ENCODE results near the gene SESN3. TPM values are rescaled to one million over a fixed set of nuclear protein-coding genes. Genes with fewer than 3 reads are reported as not detected.
"Not testable (repeated sequence)": the region's sequence is repeated elsewhere in the genome, so short reads cannot be mapped to it uniquely, and the experiment has no call there.

Gene SESN3
- total RNA-seq, 1 donor from 2014 or later: 12.4 TPM

DNA sequence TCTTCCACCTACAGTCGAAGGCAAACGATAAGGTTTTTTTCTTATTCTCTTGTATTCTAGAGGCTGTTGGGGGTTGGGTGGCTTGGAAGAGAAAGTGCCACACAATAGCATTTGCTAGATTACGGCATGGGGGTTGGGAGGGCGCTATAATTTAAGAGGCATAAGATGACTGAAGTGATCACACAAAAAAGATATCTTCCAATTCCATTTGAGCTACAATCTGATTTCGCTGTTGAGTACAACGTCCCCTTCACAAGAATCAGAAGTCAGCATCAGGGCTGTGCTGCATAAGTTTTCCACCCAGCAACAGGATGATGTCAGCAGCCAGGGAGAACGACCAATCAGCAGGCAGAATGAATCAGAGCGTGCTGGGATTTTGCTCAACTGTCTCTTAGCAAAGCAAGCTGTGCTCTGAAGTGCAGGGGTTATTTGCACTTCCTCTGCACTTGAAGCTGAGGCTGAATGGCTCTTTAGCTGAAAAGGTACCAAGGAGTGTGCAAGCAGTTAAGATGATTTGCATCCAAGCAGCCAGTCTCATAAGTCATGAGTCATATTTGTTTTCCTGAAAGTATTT lies 23.2 kb upstream of the SESN3 start:
- Histone ChIP-seq H3K27me3 (ENCODE audit: control insufficient read depth, insufficient read depth, low read length) (no peaks in the 10 kb centered on the region), H3K4me3 (ENCODE audit: low read depth, low read length) (peak overlapping the region; percentile 17), H3K36me3 (ENCODE audit: control insufficient read depth, insufficient read depth, low read length) (no peaks in the 10 kb centered on the region)
- FAIRE-seq: peak; percentile 97
- DNase-seq (ENCODE audit: low read depth): peak; percentile 96
- TF ChIP-seq, protein P1, sequence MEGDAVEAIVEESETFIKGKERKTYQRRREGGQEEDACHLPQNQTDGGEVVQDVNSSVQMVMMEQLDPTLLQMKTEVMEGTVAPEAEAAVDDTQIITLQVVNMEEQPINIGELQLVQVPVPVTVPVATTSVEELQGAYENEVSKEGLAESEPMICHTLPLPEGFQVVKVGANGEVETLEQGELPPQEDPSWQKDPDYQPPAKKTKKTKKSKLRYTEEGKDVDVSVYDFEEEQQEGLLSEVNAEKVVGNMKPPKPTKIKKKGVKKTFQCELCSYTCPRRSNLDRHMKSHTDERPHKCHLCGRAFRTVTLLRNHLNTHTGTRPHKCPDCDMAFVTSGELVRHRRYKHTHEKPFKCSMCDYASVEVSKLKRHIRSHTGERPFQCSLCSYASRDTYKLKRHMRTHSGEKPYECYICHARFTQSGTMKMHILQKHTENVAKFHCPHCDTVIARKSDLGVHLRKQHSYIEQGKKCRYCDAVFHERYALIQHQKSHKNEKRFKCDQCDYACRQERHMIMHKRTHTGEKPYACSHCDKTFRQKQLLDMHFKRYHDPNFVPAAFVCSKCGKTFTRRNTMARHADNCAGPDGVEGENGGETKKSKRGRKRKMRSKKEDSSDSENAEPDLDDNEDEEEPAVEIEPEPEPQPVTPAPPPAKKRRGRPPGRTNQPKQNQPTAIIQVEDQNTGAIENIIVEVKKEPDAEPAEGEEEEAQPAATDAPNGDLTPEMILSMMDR (IDR thresholded peaks at IDR 0.05; ENCODE audit: insufficient read depth, low read length, severe bottlenecking): no peak

DNA sequence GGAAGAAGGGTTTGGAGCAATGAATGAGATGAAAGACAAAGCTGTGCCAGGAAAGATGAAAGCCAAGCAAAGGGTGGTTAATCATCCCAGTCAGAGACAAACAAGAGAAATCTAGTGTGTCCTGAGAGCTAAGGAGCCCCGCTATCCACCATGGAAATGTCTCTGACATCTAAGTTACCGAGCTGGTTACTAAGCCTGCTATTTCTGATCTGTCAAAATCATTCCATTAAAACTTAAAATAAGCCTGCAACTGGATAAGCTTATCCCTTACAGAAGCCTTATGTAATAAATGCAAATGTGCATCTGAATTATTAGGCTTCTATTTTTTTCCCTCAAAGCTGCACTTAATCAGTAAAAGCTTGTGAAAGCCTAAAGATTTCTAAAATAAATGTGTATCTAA lies 22.1 kb upstream of the SESN3 start:
- no peaks in the 10 kb centered on the region for H3K27me3 ChIP-seq (ENCODE audit: control insufficient read depth, insufficient read depth, low read length)
- TF ChIP-seq, protein P1 (IDR thresholded peaks at IDR 0.05; ENCODE audit: insufficient read depth, low read length, severe bottlenecking): no peak
- H3K36me3 ChIP-seq (ENCODE audit: control insufficient read depth, insufficient read depth, low read length): no peaks in the 10 kb centered on the region
- no peak overlapping the region for H3K4me3 ChIP-seq (ENCODE audit: low read depth, low read length)
- DNase-seq (ENCODE audit: low read depth) (no peak), FAIRE-seq (no peak)

DNA sequence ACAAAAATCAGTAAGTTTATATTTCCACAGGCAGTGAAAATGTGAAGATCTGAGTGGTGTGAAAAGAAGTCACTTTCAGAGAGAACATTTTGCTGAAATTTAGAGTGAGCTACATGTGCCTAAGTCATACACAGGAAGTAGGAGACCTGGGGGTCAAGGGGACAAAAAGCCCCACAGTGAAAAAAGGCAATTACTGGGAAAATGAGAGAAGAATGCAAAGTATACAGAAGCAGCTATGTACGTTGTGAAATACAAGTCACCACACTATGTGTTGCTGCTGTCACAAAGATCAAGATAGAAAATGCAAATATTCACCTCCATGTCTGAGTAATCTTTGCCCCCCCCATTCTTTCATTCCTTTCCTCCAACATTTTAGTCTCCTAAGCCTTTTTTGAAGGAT lies 21.6 kb upstream of the SESN3 start:
- no peaks in the 10 kb centered on the region for H3K27me3 ChIP-seq (ENCODE audit: control insufficient read depth, insufficient read depth, low read length)
- no peaks in the 10 kb centered on the region for H3K36me3 ChIP-seq (ENCODE audit: control insufficient read depth, insufficient read depth, low read length)
- no peak overlapping the region for H3K4me3 ChIP-seq (ENCODE audit: low read depth, low read length)
- FAIRE-seq: no peak
- no peak for DNase-seq (ENCODE audit: low read depth)
- TF ChIP-seq, protein P1 (IDR thresholded peaks at IDR 0.05; ENCODE audit: insufficient read depth, low read length, severe bottlenecking): no peak

DNA sequence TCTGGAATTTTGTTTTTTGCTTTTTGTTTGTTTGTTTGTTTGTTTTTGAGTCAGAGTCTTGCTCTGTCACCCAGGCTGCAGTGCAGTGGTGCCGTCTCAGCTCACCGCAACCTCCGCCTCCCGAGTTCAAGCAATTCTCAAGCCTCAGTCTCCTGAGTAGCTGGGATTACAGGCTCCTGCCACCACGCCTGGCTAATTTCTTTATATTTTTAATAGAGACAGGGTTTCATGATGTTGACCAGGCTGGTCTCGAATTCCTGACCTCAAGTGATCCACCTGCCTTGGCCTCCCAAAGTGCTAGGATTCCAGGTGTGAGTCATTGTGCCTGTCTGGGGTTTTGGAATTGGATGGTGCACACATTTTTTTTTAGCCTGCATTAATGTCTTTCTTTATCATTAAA lies 20.9 kb upstream of the SESN3 start:
- H3K27me3 ChIP-seq (ENCODE audit: control insufficient read depth, insufficient read depth, low read length); DNase-seq (ENCODE audit: low read depth); FAIRE-seq; H3K36me3 ChIP-seq (ENCODE audit: control insufficient read depth, insufficient read depth, low read length); H3K4me3 ChIP-seq (ENCODE audit: low read depth, low read length): not testable (repeated sequence)

DNA sequence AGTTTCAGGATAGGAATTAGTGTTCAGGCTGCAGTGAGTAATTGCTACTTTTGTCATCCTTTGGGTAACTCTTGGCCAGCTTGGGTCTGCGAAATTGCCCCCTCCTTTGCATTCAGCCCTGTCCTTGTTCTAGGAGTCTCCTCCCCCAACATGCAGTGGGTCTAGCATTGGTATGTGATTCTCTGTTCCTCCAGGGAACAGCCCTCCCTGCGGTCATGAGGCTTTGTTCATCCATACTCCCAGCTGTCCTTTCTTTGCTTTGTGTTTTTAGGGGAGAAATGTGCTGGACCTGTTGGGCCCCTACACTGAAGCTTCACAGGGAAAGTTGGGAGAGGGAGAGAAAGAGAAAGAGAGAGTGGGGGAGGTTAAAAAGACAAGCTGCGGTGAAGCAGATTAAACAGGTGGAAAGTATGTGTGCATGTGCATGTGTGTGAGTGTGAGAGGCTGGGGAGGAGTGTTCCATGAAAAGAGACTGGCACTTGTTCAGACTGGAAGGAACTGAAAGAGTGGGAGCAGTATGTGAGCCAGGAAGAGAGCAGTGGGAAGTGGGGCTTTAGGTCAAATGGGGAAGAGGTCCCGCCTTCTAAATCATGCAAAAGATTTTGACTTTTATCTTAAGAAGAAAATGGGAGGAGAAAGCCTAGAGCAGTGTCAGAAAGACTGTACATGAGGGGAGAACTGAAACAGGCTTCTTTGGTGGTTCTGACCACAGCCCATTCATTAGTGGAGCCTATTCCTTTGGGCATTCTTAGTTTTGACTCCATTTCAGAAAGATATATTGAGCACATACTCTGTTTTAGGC lies 17.9 kb upstream of the SESN3 start:
- TF ChIP-seq, protein P1 (IDR thresholded peaks at IDR 0.05; ENCODE audit: insufficient read depth, low read length, severe bottlenecking): no peak
- Histone ChIP-seq H3K27me3 (ENCODE audit: control insufficient read depth, insufficient read depth, low read length) (no peaks in the 10 kb centered on the region), H3K36me3 (ENCODE audit: control insufficient read depth, insufficient read depth, low read length) (no peaks in the 10 kb centered on the region), H3K4me3 (ENCODE audit: low read depth, low read length) (no peak overlapping the region)
- no peak for DNase-seq (ENCODE audit: low read depth)
- FAIRE-seq: no peak

DNA sequence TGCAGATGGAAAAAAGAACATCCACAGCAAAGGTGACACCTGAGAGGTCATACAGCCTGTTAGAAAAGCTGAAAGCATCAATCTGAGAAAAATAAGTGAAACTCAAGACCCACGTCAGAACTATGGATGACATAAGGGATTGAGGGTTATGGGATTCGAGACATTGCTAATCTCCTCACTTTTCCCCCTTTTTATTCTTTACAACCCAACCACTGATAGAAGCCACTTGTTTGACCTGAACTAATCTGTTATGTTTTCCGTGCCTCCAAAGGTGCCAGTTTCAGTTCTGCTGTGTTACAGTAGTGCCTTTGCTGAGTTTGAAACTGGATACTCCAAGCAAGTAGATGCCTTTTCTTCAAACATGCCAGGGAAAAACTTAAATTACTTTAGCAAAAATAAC lies 16.9 kb upstream of the SESN3 start:
- TF ChIP-seq, protein P1 (IDR thresholded peaks at IDR 0.05; ENCODE audit: insufficient read depth, low read length, severe bottlenecking): no peak
- DNase-seq (ENCODE audit: low read depth): no peak
- no peak overlapping the region for H3K4me3 ChIP-seq (ENCODE audit: low read depth, low read length)
- H3K36me3 ChIP-seq (ENCODE audit: control insufficient read depth, insufficient read depth, low read length): no peaks in the 10 kb centered on the region
- no peaks in the 10 kb centered on the region for H3K27me3 ChIP-seq (ENCODE audit: control insufficient read depth, insufficient read depth, low read length)
- FAIRE-seq: no peak
